GM19023 (cell line): Measurements from ENCODE around the gene KCNMA1.

Experiments used
- ATAC-seq: cut with Tn5 transposase; IDR thresholded peaks from one replicate; pipeline ENCODE4 v1.9.1; 2021; ENCODE audit warnings: mild to moderate bottlenecking, moderate library complexity; ENCODE audit not compliant: unreplicated experiment

The KCNMA1 gene

GRCh38 chr10:76983624-76984023, 654.0 kb downstream of the KCNMA1 start:
- ATAC-seq: no peak

- no peak for ATAC-seq
These were observed 654.9 kb downstream of the KCNMA1 start for GRCh38 chr10:76982671-76983070.

GRCh38 chr10:76981251-76981650, 656.4 kb downstream of the KCNMA1 start:
- ATAC-seq: no peak

GRCh38 chr10:76977901-76978300, 659.7 kb downstream of the KCNMA1 start:
- no peak for ATAC-seq

- ATAC-seq: no peak
These were observed 660.6 kb downstream of the KCNMA1 start for GRCh38 chr10:76977046-76977445.

GRCh38 chr10:76976142-76976541, 661.5 kb downstream of the KCNMA1 start:
- no peak for ATAC-seq

GRCh38 chr10:76975126-76975525, 662.5 kb downstream of the KCNMA1 start:
- no peak for ATAC-seq

- no peak for ATAC-seq
These were observed 663.5 kb downstream of the KCNMA1 start for GRCh38 chr10:76974017-76974691.

- no peak for ATAC-seq
These were observed 664.3 kb downstream of the KCNMA1 start for GRCh38 chr10:76973091-76974016.

GRCh38 chr10:76972541-76972940, 665.1 kb downstream of the KCNMA1 start:
- ATAC-seq: no peak

- ATAC-seq: no peak
These were observed 665.9 kb downstream of the KCNMA1 start for GRCh38 chr10:76971547-76972170.

- no peak for ATAC-seq
These were observed 666.7 kb downstream of the KCNMA1 start for GRCh38 chr10:76970711-76971519.

- no peak for ATAC-seq
These were observed 668.2 kb downstream of the KCNMA1 start for GRCh38 chr10:76969366-76969948.

GRCh38 chr10:76968483-76968882, 669.1 kb downstream of the KCNMA1 start:
- no peak for ATAC-seq

GRCh38 chr10:76962851-76963250, 674.8 kb downstream of the KCNMA1 start:
- no peak for ATAC-seq

GRCh38 chr10:76961841-76962240, 675.8 kb downstream of the KCNMA1 start:
- no peak for ATAC-seq

GRCh38 chr10:76959111-76959510, 678.5 kb downstream of the KCNMA1 start:
- ATAC-seq: no peak

GRCh38 chr10:76954838-76955237, 682.8 kb downstream of the KCNMA1 start:
- no peak for ATAC-seq

- ATAC-seq: no peak
These were observed 687.3 kb downstream of the KCNMA1 start for GRCh38 chr10:76950354-76950753.

- ATAC-seq: no peak
These were observed 691.3 kb downstream of the KCNMA1 start for GRCh38 chr10:76946270-76946669.
